Ascending aorta (tissue), 2 donors: Measurements from ENCODE around the gene SUGP2. TPM values are rescaled to one million over a fixed set of nuclear protein-coding genes. Genes with fewer than 3 reads are reported as not detected.

Experiments
- DNase-seq, 2 donors: peaks; one replicate each; pipeline ENCODE4 v3.0.0-alpha.2; 2019; ENCODE audit warnings: low spot score in 2 of 2
- H3K27ac ChIP-seq, 2 donors: fragments of 200-600 bp; sonication (generic); one replicate each; pipeline ENCODE4 v1.5.1; 2016 to 2017; ENCODE audit warnings: mild to moderate bottlenecking in 1 of 2
- H3K27me3 ChIP-seq: fragments of 200-600 bp; sonication (generic); one replicate; pipeline ENCODE4 v1.5.1; 2017
- H3K36me3 ChIP-seq, 2 donors: fragments of 200-600 bp; sonication (generic); one replicate each; pipeline ENCODE4 v1.5.1; 2016
- H3K4me1 ChIP-seq, 2 donors: fragments of 200-600 bp; sonication (generic); one replicate each; pipeline ENCODE4 v1.5.1; 2016 to 2017; ENCODE audit warnings: mild to moderate bottlenecking in 1 of 2
- H3K4me3 ChIP-seq, 2 donors: fragments of 200-600 bp; sonication (generic); one replicate each; pipeline ENCODE4 v1.5.1; 2016 to 2017; ENCODE audit warnings: mild to moderate bottlenecking in 1 of 2
- H3K9me3 ChIP-seq, 2 donors: fragments of 200-600 bp; sonication (generic); one replicate each; pipeline ENCODE4 v1.5.1; 2016
- intact Hi-C: fragments of 100-400 bp; cut with DNase I; formaldehyde crosslinking; loops from one replicate; pipeline ENCODE4 v1.15.1; 2023
- total RNA-seq: library from RNA; depleted of rRNA; stranded (reverse); fragments of >200 nt; gene quantifications from one replicate; pipeline ENCODE4 v1.1.0, GENCODE V29; 2016
- TF ChIP-seq, protein P1 (sequence below), 3 experiments: fragments of 200-600 bp in 2 of 3; fragments of 450-650 bp in 1 of 3; sonication (generic) in 2 of 3; IDR thresholded peaks; one replicate each; pipeline ENCODE4 v1.5.1; 2016 to 2019; ENCODE audit warnings: antibody characterized with exemption in 3 of 3, mild to moderate bottlenecking in 1 of 3, moderate library complexity in 1 of 3

Gene SUGP2
- total RNA-seq, 1 donor from 2014 or later = 23.6 TPM

DNA sequence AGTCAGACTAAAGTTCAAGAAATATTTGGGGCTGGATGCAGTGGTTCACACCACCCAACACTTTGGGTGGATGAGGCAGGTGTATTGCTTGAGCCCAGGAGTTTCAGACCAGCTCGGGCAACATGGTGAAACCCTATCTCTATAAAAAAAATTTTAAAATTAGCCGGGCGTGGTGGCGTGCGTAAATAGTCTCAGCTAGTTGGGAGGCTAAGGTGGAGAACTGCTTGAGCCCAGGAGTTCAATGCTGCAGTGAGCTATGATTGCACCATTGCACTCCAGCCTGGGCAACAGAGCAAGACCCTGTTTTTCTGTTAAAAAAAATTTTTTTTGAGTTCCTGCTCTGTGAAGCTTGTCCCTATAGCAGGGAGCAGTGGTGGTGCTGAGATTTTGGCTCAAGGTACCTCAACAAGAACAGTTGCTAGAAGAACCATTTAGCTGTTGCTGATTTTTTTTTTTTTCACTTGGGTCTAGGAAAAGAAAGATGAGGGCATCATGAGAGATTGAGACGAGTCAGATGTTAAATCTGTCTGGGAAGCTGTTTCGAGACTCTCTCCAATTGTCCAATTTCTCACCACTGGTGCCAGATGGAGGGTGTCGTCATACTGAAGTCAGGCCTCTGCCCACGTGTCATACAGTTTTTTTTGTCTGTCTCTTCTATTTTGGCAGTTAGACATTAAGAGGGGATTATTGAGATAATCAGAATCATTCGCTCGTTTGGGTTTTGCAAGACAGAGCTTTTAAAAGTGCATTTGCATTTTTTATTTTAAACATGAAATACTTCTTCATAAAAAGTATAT is 34.2 kb upstream of the SUGP2 start:
- TF ChIP-seq, protein P1, sequence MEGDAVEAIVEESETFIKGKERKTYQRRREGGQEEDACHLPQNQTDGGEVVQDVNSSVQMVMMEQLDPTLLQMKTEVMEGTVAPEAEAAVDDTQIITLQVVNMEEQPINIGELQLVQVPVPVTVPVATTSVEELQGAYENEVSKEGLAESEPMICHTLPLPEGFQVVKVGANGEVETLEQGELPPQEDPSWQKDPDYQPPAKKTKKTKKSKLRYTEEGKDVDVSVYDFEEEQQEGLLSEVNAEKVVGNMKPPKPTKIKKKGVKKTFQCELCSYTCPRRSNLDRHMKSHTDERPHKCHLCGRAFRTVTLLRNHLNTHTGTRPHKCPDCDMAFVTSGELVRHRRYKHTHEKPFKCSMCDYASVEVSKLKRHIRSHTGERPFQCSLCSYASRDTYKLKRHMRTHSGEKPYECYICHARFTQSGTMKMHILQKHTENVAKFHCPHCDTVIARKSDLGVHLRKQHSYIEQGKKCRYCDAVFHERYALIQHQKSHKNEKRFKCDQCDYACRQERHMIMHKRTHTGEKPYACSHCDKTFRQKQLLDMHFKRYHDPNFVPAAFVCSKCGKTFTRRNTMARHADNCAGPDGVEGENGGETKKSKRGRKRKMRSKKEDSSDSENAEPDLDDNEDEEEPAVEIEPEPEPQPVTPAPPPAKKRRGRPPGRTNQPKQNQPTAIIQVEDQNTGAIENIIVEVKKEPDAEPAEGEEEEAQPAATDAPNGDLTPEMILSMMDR (IDR thresholded peaks at IDR 0.05) = no peak
- no peak overlapping the region for H3K27ac ChIP-seq
- no peaks in the 10 kb centered on the region for H3K9me3 ChIP-seq
- intact Hi-C loops = no loop called here
- no peak for DNase-seq
- H3K27me3 ChIP-seq = no peaks in the 10 kb centered on the region
- H3K4me3 ChIP-seq = no peak overlapping the region
- peaks cover 0 to 27% of the 10 kb centered on the region in 2 donors for H3K4me1 ChIP-seq
- H3K36me3 ChIP-seq = no peaks in the 10 kb centered on the region

DNA sequence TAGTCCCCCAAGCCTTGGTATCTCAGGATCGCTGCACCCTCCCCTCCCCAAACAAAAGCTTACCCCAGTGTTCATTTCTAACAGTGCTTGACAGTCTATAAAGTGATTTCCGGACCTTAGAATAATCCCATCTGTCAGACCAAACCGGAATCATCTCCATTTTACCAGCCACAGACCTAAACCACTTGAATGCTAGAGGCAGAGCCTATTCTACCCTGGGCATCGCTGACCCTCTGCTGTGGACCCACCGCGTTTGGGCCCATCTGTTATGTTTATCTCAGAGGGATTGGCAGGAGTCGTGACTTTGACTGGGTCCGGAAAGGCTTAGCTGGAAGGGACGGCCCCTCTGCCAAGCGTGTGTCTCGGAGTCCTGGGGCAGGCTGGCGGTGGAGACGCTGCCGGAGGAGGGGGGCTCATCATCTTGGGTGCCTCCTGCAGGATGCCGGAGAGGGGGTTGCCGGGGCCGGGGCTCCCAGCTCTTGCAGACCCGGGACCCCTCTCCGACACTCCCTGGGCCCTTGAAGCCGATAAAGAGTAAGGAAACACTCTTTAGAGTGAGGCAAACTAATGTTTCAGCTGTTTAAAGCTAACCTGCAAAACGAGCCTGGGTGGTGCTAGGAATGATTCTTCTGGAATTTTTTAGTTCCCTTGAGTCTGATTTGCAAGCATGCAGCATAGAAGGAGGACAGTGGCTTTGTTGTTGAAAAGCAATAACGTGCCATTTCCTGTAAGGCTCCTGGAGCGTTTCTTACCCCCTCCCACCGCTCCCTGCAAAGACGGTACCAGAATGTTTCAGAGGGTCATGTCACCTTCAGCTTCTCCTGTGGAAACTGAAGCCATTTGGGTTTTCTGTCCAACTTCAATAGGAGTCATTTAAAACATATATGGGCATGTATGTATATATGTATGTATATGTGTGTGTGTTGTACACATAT is 31.8 kb upstream of the SUGP2 start:
- no peaks in the 10 kb centered on the region for H3K27me3 ChIP-seq
- peak overlapping the region; percentile 81 to 95 for H3K4me3 ChIP-seq
- peaks cover 0 to 27% of the 10 kb centered on the region in 2 donors for H3K4me1 ChIP-seq
- no peak for DNase-seq
- peak overlapping the region; percentile 9 to 17 for H3K27ac ChIP-seq
- no peaks in the 10 kb centered on the region for H3K9me3 ChIP-seq
- intact Hi-C loops = loop anchor here (1.0 to 5.0 kb wide), 2 partner anchors 73 to 127 kb away; partner anchors contain the start of genes BORCS8, RFXANK and TMEM161A
- TF ChIP-seq, protein P1 (IDR thresholded peaks at IDR 0.05) = no peak
- no peaks in the 10 kb centered on the region for H3K36me3 ChIP-seq

GRCh38 chr19:19064098-19064722 is 30.9 kb upstream of the SUGP2 start:
- no peak for DNase-seq
- TF ChIP-seq, protein P1 (IDR thresholded peaks at IDR 0.05) = peak; percentile 15 to 25 (median 16)
- Histone ChIP-seq H3K27ac (peak overlapping the region; percentile 62 to 78), H3K36me3 (no peaks in the 10 kb centered on the region), H3K27me3 (no peaks in the 10 kb centered on the region), H3K9me3 (no peaks in the 10 kb centered on the region), H3K4me3 (peak overlapping the region; percentile 81 to 95), H3K4me1 (peaks cover 0 to 25% of the 10 kb centered on the region in 2 donors)
- intact Hi-C loops = loop anchor here (1.0 to 5.0 kb wide), 2 partner anchors 74 to 128 kb away; partner anchors contain the start of genes BORCS8, RFXANK and TMEM161A

GRCh38 chr19:19063183-19064097 is 30.1 kb upstream of the SUGP2 start, which contains the start of gene SLC25A42:
Gene SLC25A42 (plus strand): TSS chr19:19063994. CDS start chr19:19096125, 32,131 bp downstream.
- no peaks in the 10 kb centered on the region for H3K36me3 ChIP-seq
- peak; percentile 99 to 100 for DNase-seq
- no peaks in the 10 kb centered on the region for H3K27me3 ChIP-seq
- TF ChIP-seq, protein P1 (IDR thresholded peaks at IDR 0.05) = no peak
- intact Hi-C loops = loop anchor here (1.0 to 5.0 kb wide), 4 partner anchors 23 to 129 kb away; partner anchors contain the start of genes ARMC6, BORCS8, RFXANK and SUGP2
- peak within 1 kb of the TSS; percentile 62 to 78 for H3K27ac ChIP-seq
- peak within 1 kb of the TSS; percentile 81 to 95 for H3K4me3 ChIP-seq
- H3K9me3 ChIP-seq = no peaks in the 10 kb centered on the region
- peaks cover 0 to 21% of the 10 kb centered on the region in 2 donors for H3K4me1 ChIP-seq
